Prostate gland (tissue), 2 donors: ENCODE data around the gene ARGLU1. TPM values are rescaled to one million over a fixed set of nuclear protein-coding genes. Genes with fewer than 3 reads are reported as not detected.

Experiments
- DNase-seq: peaks from one replicate; pipeline ENCODE4 v3.0.0-alpha.2; 2019; ENCODE audit warnings: low spot score
- H3K27ac ChIP-seq, 2 donors: fragments of 200-600 bp; sonication (generic); 2 replicates each; pipeline ENCODE4 v1.5.1; 2017 to 2019
- H3K27me3 ChIP-seq: fragments of 200-600 bp; sonication (generic); replicated peaks from 2 replicates; pipeline ENCODE4 v1.5.1; 2019; ENCODE audit not compliant: insufficient read depth
- H3K36me3 ChIP-seq, 2 donors: fragments of 200-600 bp; sonication (generic); 1 replicate in 1 of 2; 2 replicates in 1 of 2; pipeline versions ENCODE4 v1.5.1 to v1.8.1; 2017 to 2019
- H3K4me1 ChIP-seq: fragments of 200-600 bp; sonication (generic); replicated peaks from 2 replicates; pipeline ENCODE4 v1.5.1; 2019
- H3K4me3 ChIP-seq, 2 donors: fragments of 200-600 bp; sonication (generic); 2 replicates each; pipeline ENCODE4 v1.5.1; 2017 to 2019
- H3K9me3 ChIP-seq: fragments of 200-600 bp; sonication (generic); 2 replicates; pipeline ENCODE4 v1.5.1; 2017
- POLR2A ChIP-seq: fragments of 450-650 bp; IDR thresholded peaks from one replicate; pipeline ENCODE4 v1.6.1; 2016; ENCODE audit warnings: antibody characterized with exemption, mild to moderate bottlenecking
- POLR2AphosphoS5 ChIP-seq: sonication (generic); formaldehyde crosslinking; IDR thresholded peaks from one replicate; pipeline ENCODE4 v1.6.1; 2017; ENCODE audit warnings: antibody characterized with exemption
- WGBS: methylation state at CpG from one replicate; pipeline ENCODE4 v1.1.5; 2018; 5-methylcytosine and 5-hydroxymethylcytosine counted together
- intact Hi-C: fragments of 100-400 bp; cut with DNase I; formaldehyde crosslinking; loops from one replicate; pipeline ENCODE4 v1.14.2; 2022
- total RNA-seq, 2 donors: library from RNA; depleted of rRNA; stranded (reverse); fragments of >200 nt; gene quantifications; one replicate each; pipeline ENCODE4 v1.1.0, GENCODE V29; 2016
- TF ChIP-seq, protein P1 (sequence below), 4 experiments: fragments of 200-600 bp in 2 of 4; fragments of 450-650 bp in 2 of 4; sonication (generic) in 2 of 4; IDR thresholded peaks; 1 replicate in 3 of 4; 2 replicates in 1 of 4; pipeline ENCODE4 v1.5.1; 2016 to 2019; ENCODE audit warnings: antibody characterized with exemption in 4 of 4, mild to moderate bottlenecking in 2 of 4, moderate library complexity in 2 of 4

The ARGLU1 gene
- total RNA-seq, 2 donors from 2014 or later, result 52.1 to 95.9 TPM

DNA sequence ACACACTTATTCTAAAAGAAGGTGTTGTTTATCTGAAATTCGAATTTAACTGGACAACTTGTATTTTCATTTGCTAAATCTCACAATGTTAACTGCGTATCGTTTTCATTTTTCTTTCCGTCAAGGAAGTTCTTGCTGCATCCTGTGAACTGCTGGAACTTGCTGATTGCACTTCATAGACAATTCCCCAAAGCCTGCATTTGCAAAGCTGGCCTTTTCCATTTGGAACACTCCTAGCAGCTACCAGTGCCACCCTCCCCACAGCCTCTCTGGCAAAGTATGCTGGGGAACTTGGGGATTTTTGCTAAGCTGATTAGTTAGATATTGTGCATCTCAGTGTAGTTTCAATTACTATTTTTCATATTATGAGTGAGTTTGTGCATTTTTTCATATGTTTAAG lies 20.4 kb upstream of the ARGLU1 start:
- WGBS, result 95% methylated on average over 4 of the region's 4 CpGs
- intact Hi-C loops, result no loop called here

DNA sequence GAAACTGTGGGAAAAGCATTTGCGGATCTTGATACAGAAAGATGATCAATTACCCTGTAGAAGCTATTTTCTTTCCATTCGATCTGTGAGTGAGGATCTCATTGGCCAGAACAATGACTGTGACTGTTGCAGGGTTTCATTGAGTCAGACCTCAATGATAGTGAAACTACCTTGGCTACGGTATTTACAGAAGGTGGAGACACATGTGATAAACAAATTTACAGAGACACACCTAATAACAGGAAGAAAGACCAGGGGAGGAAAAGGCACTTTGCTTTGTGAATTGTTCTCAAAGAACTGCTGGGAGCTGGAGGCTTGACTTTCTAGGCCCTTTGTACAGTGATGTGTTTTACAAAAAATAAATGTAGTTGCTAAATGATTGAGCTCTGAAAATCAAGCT lies 19.9 kb upstream of the ARGLU1 start:
- Histone ChIP-seq H3K4me3 (no peak overlapping the region), H3K36me3 (no peaks in the 10 kb centered on the region), H3K9me3 (no peaks in the 10 kb centered on the region), H3K27me3 (no peaks in the 10 kb centered on the region), H3K4me1 (no peaks in the 10 kb centered on the region), H3K27ac (no peak overlapping the region)
- intact Hi-C loops, result no loop called here
- DNase-seq, result no peak
- TF ChIP-seq POLR2AphosphoS5 (peak; percentile 48), POLR2A (no peak)
- 79% methylated on average over 3 of the region's 3 CpGs for WGBS

More for the DNA sequence above, 20.4 kb upstream of the ARGLU1 start:
- Histone ChIP-seq H3K27me3 (no peaks in the 10 kb centered on the region), H3K4me1 (no peaks in the 10 kb centered on the region), H3K27ac (no peak overlapping the region), H3K4me3 (no peak overlapping the region), H3K9me3 (no peaks in the 10 kb centered on the region), H3K36me3 (no peaks in the 10 kb centered on the region)
- TF ChIP-seq POLR2A, result no peak
- DNase-seq, result no peak

DNA sequence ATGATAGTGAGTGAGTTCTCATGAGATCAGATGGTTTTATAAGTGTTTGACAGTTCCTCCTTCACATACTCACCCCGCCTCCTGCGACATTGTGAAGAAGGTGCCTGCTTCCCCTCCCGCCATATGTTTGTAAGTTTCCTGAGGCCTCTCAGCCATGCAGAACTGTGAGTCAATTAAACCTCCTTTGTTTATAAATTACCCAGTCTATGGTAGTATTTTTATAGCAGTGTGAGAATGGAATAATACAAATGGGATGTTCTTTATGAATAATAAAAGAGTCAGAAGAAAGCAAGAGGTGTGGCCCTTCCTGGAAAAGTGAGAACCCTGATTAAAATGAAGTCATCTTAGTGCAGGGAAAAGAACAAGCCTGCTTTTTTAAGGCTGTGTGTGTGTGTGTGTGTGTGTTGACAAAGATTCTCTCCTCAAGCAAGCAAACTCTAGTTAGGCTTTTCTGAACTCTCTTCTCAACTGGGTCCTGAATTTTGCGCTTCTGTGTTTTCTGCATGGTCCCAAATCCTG lies 18.8 kb upstream of the ARGLU1 start:
- no peak overlapping the region for H3K27ac ChIP-seq
- H3K36me3 ChIP-seq, result no peaks in the 10 kb centered on the region
- no peaks in the 10 kb centered on the region for H3K27me3 ChIP-seq
- DNase-seq, result no peak
- WGBS, result 73% methylated on average over 4 of the region's 4 CpGs
- H3K4me3 ChIP-seq, result no peak overlapping the region
- H3K9me3 ChIP-seq, result no peaks in the 10 kb centered on the region
- no peaks in the 10 kb centered on the region for H3K4me1 ChIP-seq
- TF ChIP-seq POLR2AphosphoS5 (no peak), POLR2A (no peak)
- TF ChIP-seq, protein P1, sequence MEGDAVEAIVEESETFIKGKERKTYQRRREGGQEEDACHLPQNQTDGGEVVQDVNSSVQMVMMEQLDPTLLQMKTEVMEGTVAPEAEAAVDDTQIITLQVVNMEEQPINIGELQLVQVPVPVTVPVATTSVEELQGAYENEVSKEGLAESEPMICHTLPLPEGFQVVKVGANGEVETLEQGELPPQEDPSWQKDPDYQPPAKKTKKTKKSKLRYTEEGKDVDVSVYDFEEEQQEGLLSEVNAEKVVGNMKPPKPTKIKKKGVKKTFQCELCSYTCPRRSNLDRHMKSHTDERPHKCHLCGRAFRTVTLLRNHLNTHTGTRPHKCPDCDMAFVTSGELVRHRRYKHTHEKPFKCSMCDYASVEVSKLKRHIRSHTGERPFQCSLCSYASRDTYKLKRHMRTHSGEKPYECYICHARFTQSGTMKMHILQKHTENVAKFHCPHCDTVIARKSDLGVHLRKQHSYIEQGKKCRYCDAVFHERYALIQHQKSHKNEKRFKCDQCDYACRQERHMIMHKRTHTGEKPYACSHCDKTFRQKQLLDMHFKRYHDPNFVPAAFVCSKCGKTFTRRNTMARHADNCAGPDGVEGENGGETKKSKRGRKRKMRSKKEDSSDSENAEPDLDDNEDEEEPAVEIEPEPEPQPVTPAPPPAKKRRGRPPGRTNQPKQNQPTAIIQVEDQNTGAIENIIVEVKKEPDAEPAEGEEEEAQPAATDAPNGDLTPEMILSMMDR (IDR thresholded peaks at IDR 0.05), result no peak
- intact Hi-C loops, result no loop called here

DNA sequence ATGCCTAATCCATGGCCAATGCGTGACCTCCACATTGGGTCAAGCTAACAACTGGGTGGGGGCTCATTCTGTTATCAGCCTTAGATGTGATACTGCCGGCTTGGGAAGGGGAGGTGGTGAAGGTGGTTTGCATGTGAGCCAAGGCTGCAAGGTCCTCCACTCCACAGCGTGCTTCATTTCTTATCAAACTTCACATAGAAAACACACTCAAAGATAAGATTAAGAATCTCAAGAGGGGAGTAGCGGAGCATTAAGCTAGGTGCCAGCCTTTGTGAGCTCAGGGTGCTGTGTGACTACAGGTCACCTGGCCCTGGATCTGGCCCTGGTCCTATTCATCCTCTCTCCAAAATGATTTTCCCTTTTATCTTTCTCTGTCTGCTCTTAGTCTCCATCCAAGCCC lies 13.3 kb upstream of the ARGLU1 start:
- Histone ChIP-seq H3K36me3 (no peaks in the 10 kb centered on the region), H3K4me1 (no peaks in the 10 kb centered on the region), H3K9me3 (no peaks in the 10 kb centered on the region), H3K4me3 (no peak overlapping the region), H3K27me3 (no peaks in the 10 kb centered on the region), H3K27ac (no peak overlapping the region)
- no peak for DNase-seq
- intact Hi-C loops, result no loop called here
- TF ChIP-seq, protein P1 (IDR thresholded peaks at IDR 0.05), result no peak
- TF ChIP-seq POLR2AphosphoS5 (no peak), POLR2A (no peak)
- WGBS, result 93% methylated on average over 4 of the region's 4 CpGs

DNA sequence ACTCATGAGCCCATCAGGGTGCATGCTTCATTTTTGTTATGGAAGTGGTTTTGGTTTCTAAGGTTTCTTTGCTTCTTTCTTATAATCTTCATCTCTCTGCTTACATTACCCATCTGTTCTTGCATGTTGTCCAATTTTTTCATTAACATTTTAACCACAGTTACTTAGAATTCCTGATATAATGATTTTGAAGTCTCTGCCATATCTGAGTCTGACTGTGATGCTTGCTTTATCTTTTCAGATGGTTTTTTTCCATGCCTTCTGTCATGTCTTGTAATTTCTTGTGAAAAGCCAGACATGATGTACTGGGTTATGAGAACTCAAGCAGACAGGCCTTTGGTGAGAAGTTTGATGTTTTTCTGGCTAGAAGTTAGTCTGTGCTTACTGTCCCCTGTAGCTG lies 8.0 kb upstream of the ARGLU1 start:
- no peak for DNase-seq
- H3K4me1 ChIP-seq, result no peaks in the 10 kb centered on the region
- no peaks in the 10 kb centered on the region for H3K9me3 ChIP-seq
- H3K36me3 ChIP-seq, result no peaks in the 10 kb centered on the region
- no peak for TF ChIP-seq POLR2AphosphoS5
- TF ChIP-seq, protein P1 (IDR thresholded peaks at IDR 0.05), result no peak
- TF ChIP-seq POLR2A, result no peak
- no peaks in the 10 kb centered on the region for H3K27me3 ChIP-seq
- no peak overlapping the region for H3K4me3 ChIP-seq
- intact Hi-C loops, result no loop called here
- no peak overlapping the region for H3K27ac ChIP-seq

DNA sequence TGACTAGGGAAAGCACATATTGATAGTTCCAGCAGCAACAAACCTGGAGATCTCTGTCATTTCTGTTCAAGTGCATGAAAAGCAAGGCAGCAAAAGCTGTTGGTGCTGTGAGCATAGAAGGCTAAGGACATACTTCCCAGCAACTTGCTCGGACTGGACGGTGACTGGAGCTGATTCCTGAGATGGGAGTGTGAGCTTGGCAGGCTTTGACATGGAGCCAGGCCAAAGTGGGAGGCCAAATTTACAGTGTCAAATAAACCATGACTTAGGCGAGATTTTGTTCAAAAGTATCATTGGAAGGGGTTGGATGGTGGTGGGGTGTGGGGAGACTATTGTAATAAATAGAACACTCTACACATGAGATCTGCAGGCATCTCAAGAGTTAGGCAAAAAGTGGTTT lies 5.9 kb upstream of the ARGLU1 start:
- H3K27ac ChIP-seq, result peak overlapping the region in 1 of 2 donors; percentile 25
- H3K36me3 ChIP-seq, result no peaks in the 10 kb centered on the region
- no peak for DNase-seq
- no peak overlapping the region for H3K4me3 ChIP-seq
- intact Hi-C loops, result no loop called here
- no peaks in the 10 kb centered on the region for H3K9me3 ChIP-seq
- H3K4me1 ChIP-seq, result no peaks in the 10 kb centered on the region
- TF ChIP-seq POLR2AphosphoS5 (no peak), POLR2A (no peak)
- TF ChIP-seq, protein P1 (IDR thresholded peaks at IDR 0.05), result no peak
- H3K27me3 ChIP-seq, result no peaks in the 10 kb centered on the region
- 10% methylated on average over 3 of the region's 3 CpGs for WGBS
